ENCODE measurements around the gene PDLIM5. TPM values are rescaled to one million over a fixed set of nuclear protein-coding genes. Genes with fewer than 3 reads are reported as not detected.
A peak's percentile ranks its signal among the peaks of the same experiment; 100 is the strongest.

The PDLIM5 gene
- total RNA-seq, 1 experiment from 2014 or later: 58.0 TPM

DNA sequence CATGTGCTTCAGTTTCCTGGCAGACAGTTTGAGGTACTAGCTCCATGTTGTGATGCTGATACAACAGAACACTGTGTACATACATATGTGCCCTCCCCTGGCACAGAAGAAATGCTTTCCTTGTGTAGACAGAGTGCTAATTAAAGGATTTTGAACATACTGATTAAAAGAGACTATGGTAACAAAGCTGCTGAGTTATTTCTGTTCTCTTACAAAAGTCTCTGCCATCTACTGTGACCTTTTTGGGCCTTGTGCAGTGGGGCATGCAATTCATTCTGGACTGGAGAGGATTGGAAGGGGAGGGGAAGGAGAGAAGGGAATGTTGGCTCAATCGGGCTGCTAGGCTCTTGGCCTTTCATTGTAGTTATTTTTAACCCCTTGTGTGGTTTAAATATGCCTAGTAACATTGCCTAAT is 6.0 kb downstream of the PDLIM5 start:
- WGBS (ENCODE audit: extremely low coverage, insufficient read length, low lambda C conversion rate): no CpG with 5 or more reads among the region's 1 CpG
- Mint-ChIP-seq H3K27ac (peak overlapping the region in 2 of 3 experiments; percentile 54 to 56; a peak in 4 of 7 replicates), H3K27me3 (ENCODE audit: low read depth) (no peaks in the 10 kb centered on the region), H3K36me3 (ENCODE audit: insufficient read depth in 1 of 3, low read depth in 3 of 3) (peaks cover 1 to 10% (median 9%) of the 10 kb centered on the region in 3 experiments; a peak in 5 of 7 replicates), H3K4me3 (no peak overlapping the region), H3K9me3 (no peaks in the 10 kb centered on the region), H3K4me1 (peaks cover 59 to 61% of the 10 kb centered on the region in 2 experiments)
- Histone ChIP-seq H2BK15ac (ENCODE audit: low read depth, low read length) (no peak overlapping the region), H3K4ac (ENCODE audit: low read depth, low read length) (no peak overlapping the region), H3K9me3 (ENCODE audit: control insufficient read depth, low read depth, low read length) (no peaks in the 10 kb centered on the region), H2AK5ac (ENCODE audit: insufficient read length, low read length) (no peak overlapping the region), H2AFZ (ENCODE audit: low read length) (no peak overlapping the region), H4K8ac (replicated peaks; ENCODE audit: insufficient read length, low read depth, low read length) (no peak overlapping the region), H2BK5ac (ENCODE audit: insufficient read length, low read length) (no peak overlapping the region), H3K79me1 (ENCODE audit: insufficient read depth, low read depth, low read length, poor library complexity, severe bottlenecking) (no peaks in the 10 kb centered on the region), H3K56ac (ENCODE audit: insufficient read length, low read depth, low read length) (no peak overlapping the region), H3K23ac (ENCODE audit: insufficient read length, low read depth, low read length) (no peak overlapping the region), H4K20me1 (ENCODE audit: control insufficient read depth, insufficient read depth, insufficient read length) (no peaks in the 10 kb centered on the region), H3K14ac (ENCODE audit: insufficient read depth, low read length) (no peak overlapping the region), H3T11ph (ENCODE audit: low read length) (no peak overlapping the region), H4K5ac (ENCODE audit: insufficient read length, low read depth, low read length) (no peak overlapping the region), H2BK12ac (ENCODE audit: insufficient read length, low read depth, low read length) (no peak overlapping the region), H3K27me3 (ENCODE audit: insufficient read depth, low read length) (no peaks in the 10 kb centered on the region), H4K91ac (ENCODE audit: insufficient read length, low read depth, low read length) (no peak overlapping the region), H2BK120ac (ENCODE audit: low read depth, low read length, poor library complexity, severe bottlenecking) (no peak overlapping the region), H3K79me2 (ENCODE audit: insufficient read depth, low read length) (peaks cover 3% of the 10 kb centered on the region; the same call in 1 of the 2 replicates), H3K4me2 (ENCODE audit: insufficient read depth, insufficient read length, low read length) (peak overlapping the region; percentile 19), H3K4me1 (ENCODE audit: insufficient read depth, low read length) (peaks cover 6% of the 10 kb centered on the region), H3K18ac (ENCODE audit: insufficient read length, low read depth, low read length) (no peak overlapping the region), H2BK20ac (ENCODE audit: low read depth, low read length, poor library complexity, severe bottlenecking) (no peak overlapping the region), H3K9ac (ENCODE audit: extremely low read depth, insufficient read length, low read length) (no peak overlapping the region), H3K27ac (ENCODE audit: insufficient read length, low read depth, low read length) (no peak overlapping the region), H3K23me2 (ENCODE audit: insufficient read length, low read depth, low read length, poor library complexity, severe bottlenecking) (peaks cover 3% of the 10 kb centered on the region)
- no peak for DNase-seq
- TF ChIP-seq, protein P1, sequence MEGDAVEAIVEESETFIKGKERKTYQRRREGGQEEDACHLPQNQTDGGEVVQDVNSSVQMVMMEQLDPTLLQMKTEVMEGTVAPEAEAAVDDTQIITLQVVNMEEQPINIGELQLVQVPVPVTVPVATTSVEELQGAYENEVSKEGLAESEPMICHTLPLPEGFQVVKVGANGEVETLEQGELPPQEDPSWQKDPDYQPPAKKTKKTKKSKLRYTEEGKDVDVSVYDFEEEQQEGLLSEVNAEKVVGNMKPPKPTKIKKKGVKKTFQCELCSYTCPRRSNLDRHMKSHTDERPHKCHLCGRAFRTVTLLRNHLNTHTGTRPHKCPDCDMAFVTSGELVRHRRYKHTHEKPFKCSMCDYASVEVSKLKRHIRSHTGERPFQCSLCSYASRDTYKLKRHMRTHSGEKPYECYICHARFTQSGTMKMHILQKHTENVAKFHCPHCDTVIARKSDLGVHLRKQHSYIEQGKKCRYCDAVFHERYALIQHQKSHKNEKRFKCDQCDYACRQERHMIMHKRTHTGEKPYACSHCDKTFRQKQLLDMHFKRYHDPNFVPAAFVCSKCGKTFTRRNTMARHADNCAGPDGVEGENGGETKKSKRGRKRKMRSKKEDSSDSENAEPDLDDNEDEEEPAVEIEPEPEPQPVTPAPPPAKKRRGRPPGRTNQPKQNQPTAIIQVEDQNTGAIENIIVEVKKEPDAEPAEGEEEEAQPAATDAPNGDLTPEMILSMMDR (conservative IDR thresholded peaks at IDR 0.05): no peak

Data from H9 (cell line).